Activated CD8-positive, alpha-beta T cell treated with anti-CD3 and anti-CD28 coated beads for 36 hours (primary cell): ENCODE measurements around the gene PLAU. TPM values are rescaled to one million over a fixed set of nuclear protein-coding genes. Genes with fewer than 3 reads are reported as not detected.

Source experiments
- ATAC-seq: fragments of 200-7000 bp; cut with Tn5 transposase; one replicate; pipeline ENCODE4 v1.10.0; 2021; ENCODE audit warnings: mild to moderate bottlenecking, moderate library complexity
- CTCF ChIA-PET: fragments of 350-600 bp; sonication (Branson Sonifier 250); formaldehyde crosslinking; loops from one replicate; lab custom pipeline; 2021; ENCODE audit warnings: antibody characterized with exemption; lab: Charles Lee
- POLR2A ChIA-PET: fragments of 350-600 bp; sonication (Branson Sonifier 250); formaldehyde crosslinking; loops from one replicate; lab custom pipeline; 2021; ENCODE audit warnings: antibody characterized with exemption; lab: Charles Lee
- DNase-seq: peaks from one replicate; pipeline ENCODE4 v3.0.0-alpha.2; 2020
- H3K27ac Mint-ChIP-seq: one replicate; pipeline ENCODE4 v1.8.0; 2021; ENCODE audit warnings: mild to moderate bottlenecking, mixed read lengths
- H3K27me3 Mint-ChIP-seq: one replicate; pipeline ENCODE4 v1.8.0; 2021; ENCODE audit warnings: mixed read lengths
- H3K36me3 Mint-ChIP-seq: one replicate; pipeline ENCODE4 v1.8.0; 2021; ENCODE audit warnings: low read depth, mixed read lengths
- H3K4me1 Mint-ChIP-seq: one replicate; pipeline ENCODE4 v1.8.0; 2021; ENCODE audit warnings: low read depth, mixed read lengths
- H3K4me3 Mint-ChIP-seq: one replicate; pipeline ENCODE4 v1.8.0; 2021; ENCODE audit warnings: mild to moderate bottlenecking, moderate library complexity, mixed read lengths
- H3K9me3 Mint-ChIP-seq: one replicate; pipeline ENCODE4 v1.8.0; 2021; ENCODE audit warnings: mixed read lengths
- intact Hi-C: fragments of 100-400 bp; cut with micrococcal nuclease; formaldehyde crosslinking; loops from one replicate; pipeline ENCODE4 v1.10.0; 2022
- total RNA-seq, 2 experiments: library from RNA; stranded (reverse); gene quantifications; one replicate each; pipeline ENCODE4 v1.2.3, GENCODE V29; 2021
- TF ChIP-seq, protein P1 (sequence below): fragments of 200-600 bp; IDR thresholded peaks from one replicate; pipeline ENCODE4 v1.8.0; 2022; ENCODE audit warnings: antibody characterized with exemption, mild to moderate bottlenecking

The PLAU gene
- total RNA-seq, 2 experiments from 2014 or later = 0.41 to 0.47 TPM

GRCh38 chr10:73873142-73873837 is 37.6 kb upstream of the PLAU start:
- ATAC-seq (no peak), DNase-seq (no peak)
- Mint-ChIP-seq H3K27ac (peak overlapping the region; percentile 68), H3K4me1 (peaks cover 62% of the 10 kb centered on the region), H3K27me3 (no peaks in the 10 kb centered on the region), H3K9me3 (no peaks in the 10 kb centered on the region), H3K36me3 (peaks cover 11% of the 10 kb centered on the region), H3K4me3 (peak overlapping the region; percentile 76)
- intact Hi-C loops = no loop called here
- TF ChIP-seq, protein P1, sequence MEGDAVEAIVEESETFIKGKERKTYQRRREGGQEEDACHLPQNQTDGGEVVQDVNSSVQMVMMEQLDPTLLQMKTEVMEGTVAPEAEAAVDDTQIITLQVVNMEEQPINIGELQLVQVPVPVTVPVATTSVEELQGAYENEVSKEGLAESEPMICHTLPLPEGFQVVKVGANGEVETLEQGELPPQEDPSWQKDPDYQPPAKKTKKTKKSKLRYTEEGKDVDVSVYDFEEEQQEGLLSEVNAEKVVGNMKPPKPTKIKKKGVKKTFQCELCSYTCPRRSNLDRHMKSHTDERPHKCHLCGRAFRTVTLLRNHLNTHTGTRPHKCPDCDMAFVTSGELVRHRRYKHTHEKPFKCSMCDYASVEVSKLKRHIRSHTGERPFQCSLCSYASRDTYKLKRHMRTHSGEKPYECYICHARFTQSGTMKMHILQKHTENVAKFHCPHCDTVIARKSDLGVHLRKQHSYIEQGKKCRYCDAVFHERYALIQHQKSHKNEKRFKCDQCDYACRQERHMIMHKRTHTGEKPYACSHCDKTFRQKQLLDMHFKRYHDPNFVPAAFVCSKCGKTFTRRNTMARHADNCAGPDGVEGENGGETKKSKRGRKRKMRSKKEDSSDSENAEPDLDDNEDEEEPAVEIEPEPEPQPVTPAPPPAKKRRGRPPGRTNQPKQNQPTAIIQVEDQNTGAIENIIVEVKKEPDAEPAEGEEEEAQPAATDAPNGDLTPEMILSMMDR = no peak
- CTCF ChIA-PET = interaction anchor here (0.7 to 9.5 kb wide), 5 partner anchors 8 to 67 kb away, joined by 3 to 430 read pairs (median 4); no protein-coding TSS in a partner anchor
- POLR2A ChIA-PET = interaction anchor here (0.8 to 3.6 kb wide), 3 partner anchors 9 to 21 kb away, joined by 3 to 32 read pairs (median 22); no protein-coding TSS in a partner anchor

DNA sequence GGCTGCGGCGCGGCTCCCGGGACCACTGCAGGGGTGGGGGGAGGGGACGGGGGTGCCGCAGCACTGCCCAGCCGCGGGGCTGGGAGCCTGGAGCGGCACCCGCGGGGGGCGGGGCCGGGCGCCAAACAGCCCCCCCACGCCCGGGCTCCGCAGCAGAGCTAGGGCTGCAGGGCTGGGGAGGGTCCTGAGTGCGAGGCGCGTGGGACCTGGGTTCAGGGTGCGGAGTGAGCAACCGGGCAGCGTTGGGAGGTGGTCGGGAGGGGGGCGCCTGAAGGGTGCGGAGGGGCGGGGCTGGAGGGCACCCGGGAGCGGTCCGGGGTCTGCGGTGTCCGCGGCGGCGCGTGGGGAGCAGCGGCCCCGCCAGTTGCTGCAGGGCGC is 37.1 kb upstream of the PLAU start:
- no peaks in the 10 kb centered on the region for H3K9me3 Mint-ChIP-seq
- H3K4me1 Mint-ChIP-seq = peaks cover 58% of the 10 kb centered on the region
- ATAC-seq = no peak
- ChIA-PET POLR2A (interaction anchor here (1.3 to 3.6 kb wide), 3 partner anchors 10 to 64 kb away, joined by 3 to 32 read pairs (median 22); no protein-coding TSS in a partner anchor), CTCF (interaction anchor here (0.9 to 9.5 kb wide), 3 partner anchors 15 to 67 kb away, joined by 3 to 430 read pairs (median 4); no protein-coding TSS in a partner anchor)
- no peak for DNase-seq
- no peaks in the 10 kb centered on the region for H3K27me3 Mint-ChIP-seq
- peaks cover 11% of the 10 kb centered on the region for H3K36me3 Mint-ChIP-seq
- peak overlapping the region; percentile 70 for H3K4me3 Mint-ChIP-seq
- no peak overlapping the region for H3K27ac Mint-ChIP-seq
- TF ChIP-seq, protein P1 = no peak
- intact Hi-C loops = no loop called here

- peaks cover 11% of the 10 kb centered on the region for H3K36me3 Mint-ChIP-seq
- TF ChIP-seq, protein P1 = no peak
- no peaks in the 10 kb centered on the region for H3K9me3 Mint-ChIP-seq
- CTCF ChIA-PET = interaction anchor here (0.9 to 9.5 kb wide), 8 partner anchors 9 to 66 kb away, joined by 3 to 430 read pairs (median 6); no protein-coding TSS in a partner anchor
- peak; percentile 85 for ATAC-seq
- H3K4me1 Mint-ChIP-seq = peaks cover 65% of the 10 kb centered on the region
- peak; percentile 86 for DNase-seq
- H3K4me3 Mint-ChIP-seq = peak within 1 kb of the TSS; percentile 82
- intact Hi-C loops = no loop called here
- H3K27ac Mint-ChIP-seq = peak within 1 kb of the TSS; percentile 92
- POLR2A ChIA-PET = interaction anchor here (1.0 to 3.6 kb wide), 7 partner anchors 11 to 102 kb away, joined by 3 to 32 read pairs (median 5); a partner anchor contains a TSS
- no peaks in the 10 kb centered on the region for H3K27me3 Mint-ChIP-seq
Measured at GRCh38 chr10:73874267-73875138, 36.4 kb upstream of the PLAU start, which contains the start of gene CAMK2G. TSS of gene CAMK2G (minus strand) at chr10:73874555. CDS start at chr10:73874461, 94 bp downstream.

GRCh38 chr10:73875139-73875475 is 35.8 kb upstream of the PLAU start:
- TF ChIP-seq, protein P1 = no peak
- Mint-ChIP-seq H3K9me3 (no peaks in the 10 kb centered on the region), H3K27me3 (no peaks in the 10 kb centered on the region), H3K36me3 (peaks cover 11% of the 10 kb centered on the region), H3K4me3 (peak overlapping the region; percentile 82), H3K27ac (peak overlapping the region; percentile 92), H3K4me1 (peaks cover 69% of the 10 kb centered on the region)
- ATAC-seq (peak; percentile 45), DNase-seq (peak; percentile 53)
- CTCF ChIA-PET = interaction anchor here (1.3 to 9.5 kb wide), 6 partner anchors 10 to 65 kb away, joined by 3 to 430 read pairs (median 8); no protein-coding TSS in a partner anchor
- POLR2A ChIA-PET = interaction anchor here (1.0 to 3.6 kb wide), 7 partner anchors 11 to 103 kb away, joined by 3 to 32 read pairs (median 5); a partner anchor contains a TSS
- intact Hi-C loops = no loop called here
